HG02678 (cell line): ENCODE measurements around the gene CXCL9.
"Not testable (repeated sequence)": the region's sequence is repeated elsewhere in the genome, so short reads cannot be mapped to it uniquely, and the experiment has no call there.

Experiments used
- ATAC-seq: cut with Tn5 transposase; IDR thresholded peaks from one replicate; pipeline ENCODE4 v1.9.1; 2021; ENCODE audit warnings: mild to moderate bottlenecking, moderate library complexity; ENCODE audit not compliant: unreplicated experiment

The CXCL9 gene

DNA sequence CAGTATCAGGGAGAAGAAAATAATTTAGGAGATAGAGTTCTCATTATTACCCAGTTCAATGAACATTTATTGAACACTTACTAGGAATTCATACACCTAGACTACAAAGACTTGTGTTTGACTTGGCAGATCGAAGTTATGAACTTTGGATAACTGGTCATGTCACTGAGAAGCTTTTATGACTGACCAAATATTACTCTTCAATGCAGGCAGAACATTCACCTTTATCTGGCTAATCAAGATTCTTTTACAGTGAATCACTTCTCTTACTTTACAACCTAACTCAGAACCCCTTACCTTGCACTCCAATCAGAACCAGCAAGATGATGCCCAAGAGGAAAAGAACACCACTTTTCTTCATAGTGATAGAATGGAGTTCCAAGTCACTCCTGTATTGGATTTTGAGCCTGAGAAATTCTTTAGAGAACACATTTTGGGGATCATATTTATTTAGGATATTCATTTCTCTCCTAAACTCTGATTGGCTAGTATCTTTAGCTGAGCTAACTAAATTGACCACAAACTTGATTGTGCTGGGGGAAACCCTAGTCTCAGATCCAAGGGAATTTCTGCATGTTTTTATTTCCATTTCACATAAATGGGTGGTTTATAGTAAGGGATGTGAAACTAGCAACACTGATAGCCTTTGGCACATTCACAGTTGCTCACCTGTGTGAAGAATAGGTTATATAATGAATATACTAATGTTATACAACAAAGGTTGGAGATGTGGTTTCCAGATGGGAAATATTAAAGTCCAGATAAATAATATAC, at the start of gene CXCL9:
CXCL9 (minus strand) TSS at position 421 of the 774 bp plus-strand sequence; CDS start at position 361, 60 bp downstream.
- no peak for ATAC-seq

- ATAC-seq = no peak
These were observed 48.1 kb upstream of the CXCL9 start for GRCh38 chr4:76055421-76055820.

DNA sequence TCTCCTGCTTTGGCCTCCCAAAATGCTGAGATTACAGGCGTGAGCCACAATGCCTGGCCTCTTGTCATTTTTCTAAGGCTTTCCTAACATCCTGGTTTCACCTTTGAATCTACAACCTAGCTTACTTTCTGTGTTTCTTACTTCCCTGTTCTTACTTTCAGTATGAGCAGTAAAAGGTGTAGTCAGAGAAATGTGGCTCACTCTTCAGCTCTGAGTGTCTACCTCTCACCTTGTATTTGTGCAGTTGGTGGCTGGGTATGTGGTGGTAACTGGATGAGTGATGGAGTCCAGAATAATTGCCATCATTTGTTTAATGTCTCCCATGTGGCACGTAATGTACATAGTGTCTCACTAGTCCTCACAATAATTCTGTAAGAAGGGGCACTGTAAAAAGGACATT, 47.7 kb upstream of the CXCL9 start:
- peak; percentile 98 for ATAC-seq

GRCh38 chr4:76053730-76054129, 46.4 kb upstream of the CXCL9 start:
- no peak for ATAC-seq

DNA sequence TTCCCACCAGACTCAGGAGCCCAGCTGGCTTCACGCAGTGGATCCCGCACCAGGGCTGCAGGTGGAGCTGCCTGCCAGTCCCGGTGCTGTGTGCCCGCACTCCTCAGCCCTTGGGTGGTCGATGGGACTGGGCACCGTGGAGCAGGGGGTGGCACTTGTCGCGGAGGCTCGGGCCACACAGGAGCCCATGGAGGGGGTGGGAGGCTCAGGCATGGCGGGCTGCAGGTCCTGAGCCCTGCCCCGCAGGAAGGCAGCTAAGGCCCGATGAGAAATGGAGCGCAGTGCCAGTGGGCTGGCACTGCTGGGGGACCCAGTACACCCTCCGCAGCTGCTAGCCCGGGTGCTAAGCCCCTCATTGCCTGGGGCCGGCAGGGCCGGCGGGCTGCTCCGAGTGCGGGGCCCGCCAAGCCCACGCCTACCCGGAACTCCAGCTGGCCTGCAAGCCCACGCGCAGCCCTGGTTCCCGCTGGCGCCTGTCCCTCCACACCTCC, 43.3 kb upstream of the CXCL9 start:
- not testable (repeated sequence) for ATAC-seq

DNA sequence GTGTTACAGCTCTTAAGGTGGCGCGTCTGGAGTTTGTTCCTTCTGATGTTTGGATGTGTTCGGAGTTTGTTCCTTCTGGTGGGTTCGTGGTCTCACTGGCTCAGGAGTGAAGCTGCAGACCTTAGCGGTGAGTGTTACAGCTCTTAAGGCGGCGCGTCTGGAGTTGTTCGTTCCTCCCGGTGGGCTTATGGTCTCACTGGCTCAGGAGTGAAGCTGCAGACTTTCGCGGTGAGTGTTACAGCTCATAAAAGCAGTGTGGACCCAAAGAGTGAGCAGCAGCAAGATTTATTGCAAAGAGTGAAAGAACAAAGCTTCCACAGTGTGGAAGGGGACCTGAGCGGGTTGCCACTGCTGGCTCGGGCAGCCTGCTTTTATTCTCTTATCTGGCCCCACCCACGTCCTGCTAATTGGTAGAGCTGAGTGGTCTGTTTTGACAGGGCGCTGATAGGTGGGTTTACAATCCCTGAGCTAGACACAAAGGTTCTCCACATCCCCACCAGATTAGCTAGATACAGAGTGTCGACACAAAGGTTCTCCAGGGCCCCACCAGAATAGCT, 42.6 kb upstream of the CXCL9 start:
- ATAC-seq = not testable (repeated sequence)

GRCh38 chr4:76044686-76045085, 37.4 kb upstream of the CXCL9 start:
- ATAC-seq = not testable (repeated sequence)

DNA sequence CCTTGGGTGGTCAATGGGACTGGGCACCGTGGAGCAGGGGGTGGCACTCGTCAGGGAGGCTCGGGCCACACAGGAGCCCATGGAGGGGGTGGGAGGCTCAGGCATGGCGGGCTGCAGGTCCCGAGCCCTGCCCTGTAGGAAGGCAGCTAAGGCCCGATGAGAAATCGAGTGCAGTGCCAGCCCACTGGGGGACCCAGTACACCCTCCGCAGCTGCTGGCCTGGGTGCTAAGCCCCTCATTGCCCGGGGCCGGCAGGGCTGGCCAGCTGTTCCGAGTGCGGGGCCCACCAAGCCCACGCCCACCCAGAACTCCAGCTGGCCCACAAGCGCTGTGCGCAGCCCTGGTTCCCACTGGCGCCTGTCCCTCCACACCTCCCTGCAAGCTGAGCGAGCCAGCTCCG, 36.0 kb upstream of the CXCL9 start:
- not testable (repeated sequence) for ATAC-seq

GRCh38 chr4:76042241-76042998, 35.1 kb upstream of the CXCL9 start:
- not testable (repeated sequence) for ATAC-seq

DNA sequence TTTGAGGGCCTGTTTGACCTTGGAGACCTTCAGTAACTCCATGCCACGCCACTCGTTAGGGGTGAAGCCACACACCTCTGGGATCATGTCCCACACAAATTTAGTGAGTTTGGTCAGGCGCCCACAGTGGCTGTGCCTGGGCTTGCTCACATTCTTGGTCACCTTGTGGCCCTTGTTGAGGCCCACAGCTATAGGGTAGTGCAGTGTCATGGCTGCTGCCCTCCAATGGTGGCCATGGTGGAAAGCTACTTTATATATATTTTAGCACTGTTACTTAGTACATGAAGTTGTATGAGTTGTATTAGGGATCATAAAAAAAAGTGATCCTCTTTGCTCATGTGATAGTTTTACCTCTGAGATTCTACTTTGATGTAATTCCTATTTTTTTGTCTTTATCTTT, 29.5 kb upstream of the CXCL9 start:
- ATAC-seq = no peak

- ATAC-seq = no peak
These were observed 28.6 kb upstream of the CXCL9 start, which contains the start of gene CXCL11 for GRCh38 chr4:76035799-76036380. Gene CXCL11 (minus strand): TSS chr4:76036070. CDS start chr4:76035987, 83 bp downstream.

DNA sequence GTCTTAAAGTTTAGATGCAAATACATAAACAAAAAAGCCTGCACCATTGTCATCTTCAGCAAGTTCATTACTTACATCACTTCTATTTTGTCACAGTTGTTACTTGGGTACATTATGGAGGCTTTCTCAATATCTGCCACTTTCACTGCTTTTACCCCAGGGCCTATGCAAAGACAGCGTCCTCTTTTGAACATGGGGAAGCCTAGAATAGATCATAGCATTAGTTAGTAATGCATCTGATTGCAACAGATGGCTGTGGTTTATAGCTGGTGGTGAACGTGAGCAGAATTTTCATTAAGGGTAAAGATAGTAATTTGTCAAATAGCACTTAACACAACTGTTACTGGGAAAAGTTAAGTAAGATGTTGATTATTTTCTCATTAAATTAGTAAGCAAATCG, 27.8 kb upstream of the CXCL9 start:
- peak; percentile 56 for ATAC-seq

DNA sequence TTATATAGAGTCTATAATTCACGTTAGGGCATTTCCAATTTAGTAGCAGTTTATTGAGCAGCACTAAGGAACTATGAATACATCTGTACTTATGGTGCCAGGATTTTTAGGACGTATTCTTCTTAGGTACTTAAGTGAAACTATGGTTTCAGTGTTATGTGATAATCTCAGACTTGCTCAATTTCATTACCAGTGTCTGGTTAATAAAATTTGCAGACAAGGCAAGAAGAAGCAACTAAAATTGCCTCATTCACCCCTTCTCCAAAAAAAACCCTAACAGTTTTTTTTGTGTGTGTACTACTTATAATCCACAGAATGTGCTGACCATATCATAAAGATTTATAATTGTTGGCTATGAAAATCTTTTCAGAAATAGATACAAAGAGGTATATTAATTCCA, 22.0 kb upstream of the CXCL9 start:
- no peak for ATAC-seq

DNA sequence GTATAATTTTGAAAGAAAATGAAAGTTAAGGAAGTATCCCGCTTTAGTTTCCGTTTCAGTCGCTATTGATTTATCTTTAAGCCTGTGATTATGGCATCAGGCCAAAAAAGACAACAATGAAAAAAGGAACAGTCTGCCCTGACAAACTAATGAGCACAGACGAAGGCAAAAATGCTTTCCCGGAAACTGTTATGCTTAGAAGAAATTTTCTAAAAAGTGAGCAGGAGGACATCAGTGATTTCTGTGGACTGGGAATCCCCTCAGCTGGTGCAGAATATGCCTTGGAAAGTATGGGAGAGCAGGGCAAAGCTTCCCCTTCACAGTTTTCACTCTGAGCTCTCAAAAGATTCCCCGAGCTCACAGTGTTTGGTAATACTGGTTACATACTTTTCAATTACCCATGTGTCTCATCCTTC, 21.0 kb upstream of the CXCL9 start:
- ATAC-seq = no peak

GRCh38 chr4:76024065-76024464, 16.8 kb upstream of the CXCL9 start:
- no peak for ATAC-seq

- no peak for ATAC-seq
These were observed 16.1 kb upstream of the CXCL9 start, which contains the start of gene CXCL10 for GRCh38 chr4:76023389-76023788. Gene CXCL10 (minus strand): TSS chr4:76023497. CDS start chr4:76023431, 66 bp downstream.

- no peak for ATAC-seq
These were observed 15.4 kb upstream of the CXCL9 start for GRCh38 chr4:76022677-76023076.

GRCh38 chr4:76022031-76022430, 14.7 kb upstream of the CXCL9 start:
- no peak for ATAC-seq

- ATAC-seq = no peak
These were observed 9.9 kb upstream of the CXCL9 start for GRCh38 chr4:76017056-76017686.

DNA sequence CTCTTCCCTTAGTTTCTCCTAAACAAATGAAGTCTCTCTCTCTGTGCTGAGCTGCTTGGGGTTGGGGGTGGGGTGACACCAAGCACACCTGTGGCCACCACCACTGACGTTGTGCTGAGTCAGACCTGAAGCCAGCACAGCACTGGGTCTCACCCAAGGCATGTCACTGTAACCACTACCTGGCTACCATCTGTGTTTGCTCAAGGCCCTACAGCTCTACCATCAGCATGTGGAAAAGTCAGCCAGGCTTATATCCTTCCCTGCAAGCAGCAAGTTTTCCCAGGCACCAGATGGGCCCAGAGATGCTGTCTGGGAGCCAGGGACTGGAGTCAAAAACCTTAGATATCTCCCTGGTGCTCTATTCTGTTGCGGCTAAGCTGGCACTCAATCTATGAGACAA, 9.1 kb upstream of the CXCL9 start:
- ATAC-seq = peak; percentile 74

DNA sequence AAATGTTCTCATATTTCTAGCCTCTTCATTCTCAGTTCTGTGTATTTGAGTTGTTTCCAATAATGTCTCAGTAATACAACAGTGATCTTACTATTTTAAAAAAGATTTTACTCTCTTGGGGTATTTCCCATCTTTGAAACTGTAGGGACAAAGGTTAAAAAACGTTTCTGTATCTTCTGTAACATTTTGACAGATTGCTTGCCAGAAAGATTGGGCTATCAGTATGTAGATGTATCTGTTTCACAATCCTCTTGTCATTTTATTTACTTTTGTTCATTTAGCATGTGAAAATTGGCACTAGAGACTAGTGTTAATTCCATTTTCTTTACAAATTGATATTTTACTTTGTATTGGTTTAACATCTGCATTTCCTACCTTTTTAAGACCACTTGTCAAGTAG, 6.2 kb upstream of the CXCL9 start:
- no peak for ATAC-seq
